ENCODE measurements around the gene OR4D1.
"Not testable (repeated sequence)": the region's sequence is repeated elsewhere in the genome, so short reads cannot be mapped to it uniquely, and the experiment has no call there.

GRCh38 chr17:58143335-58143734, 4.8 kb upstream of the OR4D1 start:
- not testable (repeated sequence) for TF ChIP-seq CTCF (IDR thresholded peaks at IDR 0.05; ENCODE audit: insufficient read depth, low read length, poor library complexity, severe bottlenecking); EZH2phosphoT487 (conservative IDR thresholded peaks at IDR 0.05; ENCODE audit: low read length)
